Measurements from ENCODE around the gene WNK4.

DNA sequence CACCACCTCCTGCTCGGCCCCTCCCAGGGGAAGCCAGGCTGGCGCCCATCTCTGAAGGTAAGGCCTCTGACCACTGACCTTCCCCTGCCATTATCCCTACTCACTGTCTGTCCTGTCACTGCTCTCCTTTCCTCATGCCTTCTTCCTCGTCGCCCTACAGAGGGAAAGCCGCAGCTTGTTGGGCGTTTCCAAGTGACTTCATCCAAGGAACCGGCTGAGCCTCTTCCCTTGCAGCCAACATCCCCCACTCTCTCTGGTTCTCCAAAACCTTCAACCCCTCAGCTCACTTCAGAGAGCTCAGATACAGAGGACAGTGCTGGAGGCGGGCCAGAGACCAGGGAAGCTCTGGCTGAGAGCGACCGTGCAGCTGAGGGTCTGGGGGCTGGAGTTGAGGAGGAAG lies 15.1 kb downstream of the WNK4 start:
- TF ChIP-seq, protein P1, sequence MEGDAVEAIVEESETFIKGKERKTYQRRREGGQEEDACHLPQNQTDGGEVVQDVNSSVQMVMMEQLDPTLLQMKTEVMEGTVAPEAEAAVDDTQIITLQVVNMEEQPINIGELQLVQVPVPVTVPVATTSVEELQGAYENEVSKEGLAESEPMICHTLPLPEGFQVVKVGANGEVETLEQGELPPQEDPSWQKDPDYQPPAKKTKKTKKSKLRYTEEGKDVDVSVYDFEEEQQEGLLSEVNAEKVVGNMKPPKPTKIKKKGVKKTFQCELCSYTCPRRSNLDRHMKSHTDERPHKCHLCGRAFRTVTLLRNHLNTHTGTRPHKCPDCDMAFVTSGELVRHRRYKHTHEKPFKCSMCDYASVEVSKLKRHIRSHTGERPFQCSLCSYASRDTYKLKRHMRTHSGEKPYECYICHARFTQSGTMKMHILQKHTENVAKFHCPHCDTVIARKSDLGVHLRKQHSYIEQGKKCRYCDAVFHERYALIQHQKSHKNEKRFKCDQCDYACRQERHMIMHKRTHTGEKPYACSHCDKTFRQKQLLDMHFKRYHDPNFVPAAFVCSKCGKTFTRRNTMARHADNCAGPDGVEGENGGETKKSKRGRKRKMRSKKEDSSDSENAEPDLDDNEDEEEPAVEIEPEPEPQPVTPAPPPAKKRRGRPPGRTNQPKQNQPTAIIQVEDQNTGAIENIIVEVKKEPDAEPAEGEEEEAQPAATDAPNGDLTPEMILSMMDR (conservative IDR thresholded peaks at IDR 0.05) = no peak
- TF ChIP-seq EZH2 (IDR thresholded peaks at IDR 0.05; ENCODE audit: low read depth) = no peak
